ENCODE measurements around the gene TACR2. TPM values are rescaled to one million over a fixed set of nuclear protein-coding genes. Genes with fewer than 3 reads are reported as not detected.

TACR2 gene
- total and polyA plus RNA-seq, 2 of the 13 experiments (the other 11 are each of a cell fraction or from before 2014, with no cell fraction given): 0.04 TPM; not detected in 1

- TF ChIP-seq PRDM15 (CRISPR knock-in tag; IDR thresholded peaks at IDR 0.05) (no peak), NR2F6 (IDR thresholded peaks at IDR 0.05) (no peak), NR2F6 (CRISPR knock-in tag; IDR thresholded peaks at IDR 0.05) (no peak)
Measured at GRCh38 chr10:69410487-69410886, 6.2 kb downstream of the TACR2 start (continued).

DNA sequence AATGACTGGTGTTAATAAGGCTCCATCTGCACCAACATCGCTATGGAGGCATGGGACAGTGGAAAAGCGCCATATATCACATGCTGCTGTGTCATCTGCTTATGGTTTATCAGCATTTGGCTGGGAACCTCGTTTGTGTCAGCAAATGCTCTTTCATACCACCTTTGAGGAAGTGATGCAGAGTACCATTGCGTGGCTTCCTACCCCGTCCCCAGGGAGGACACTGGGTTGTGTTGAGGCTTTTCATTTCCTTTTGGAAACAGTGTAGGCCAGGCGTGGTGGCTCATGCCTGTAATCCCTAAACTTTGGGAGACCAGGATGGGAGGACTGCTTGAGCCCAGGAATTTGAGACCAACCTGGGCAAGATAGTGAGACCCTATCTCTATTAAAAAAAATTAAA is 6.8 kb downstream of the TACR2 start:
- Histone ChIP-seq H3K4me3 (replicated peaks in 1 of 3; ENCODE audit: insufficient read depth in 1 of 3, low read depth in 2 of 3, low read length in 3 of 3) (no peak overlapping the region), H3K9ac (ENCODE audit: insufficient read depth, low read depth, low read length) (no peak overlapping the region), H3K4me1 (ENCODE audit: insufficient read depth, low read length) (peaks cover 13% of the 10 kb centered on the region), H2AFZ (ENCODE audit: low read length) (no peak overlapping the region), H3K79me2 (ENCODE audit: insufficient read depth, low read length) (no peaks in the 10 kb centered on the region), H3K27ac (ENCODE audit: extremely low read length, insufficient read depth, low read length) (no peak overlapping the region), H3K4me2 (ENCODE audit: low read depth, low read length) (no peak overlapping the region), H4K20me1 (ENCODE audit: insufficient read depth, low read length) (no peaks in the 10 kb centered on the region), H3K36me3 (replicated peaks in 1 of 2; ENCODE audit: control insufficient read depth in 1 of 2, insufficient read depth in 2 of 2, low read length in 2 of 2) (no peaks in the 10 kb centered on the region), H3K9me3 (ENCODE audit: low read length) (no peaks in the 10 kb centered on the region), H3K27me3 (ENCODE audit: control insufficient read depth in 1 of 2, insufficient read depth in 2 of 2, low read length in 2 of 2) (0 out of 5 replicates have a peak, but pooled peaks cover 0 to 4% of the 10 kb centered on the region in 2 experiments)
- no peak for ATAC-seq
- TF ChIP-seq HOMEZ (CRISPR knock-in tag; IDR thresholded peaks at IDR 0.05; ENCODE audit: low read depth) (no peak), HOXA9 (CRISPR knock-in tag; IDR thresholded peaks at IDR 0.05; ENCODE audit: borderline replicate concordance) (no peak), KDM3A (CRISPR knock-in tag; IDR thresholded peaks at IDR 0.05; ENCODE audit: low read depth) (no peak), ZFX (CRISPR knock-in tag; IDR thresholded peaks at IDR 0.05; ENCODE audit: low read depth) (no peak), RFXANK (CRISPR knock-in tag; IDR thresholded peaks at IDR 0.05) (no peak), POLR2A (IDR thresholded peaks at IDR 0.05; ENCODE audit: insufficient read depth in 1 of 2, low read depth in 2 of 2, low read length in 2 of 2) (no peak), ZNF737 (CRISPR knock-in tag; IDR thresholded peaks at IDR 0.05; ENCODE audit: borderline replicate concordance) (no peak), MLLT10 (CRISPR knock-in tag; IDR thresholded peaks at IDR 0.05) (no peak), NFE2L2 (IDR thresholded peaks at IDR 0.05; ENCODE audit: low read length) (no peak), ZNF550 (CRISPR knock-in tag; IDR thresholded peaks at IDR 0.05; ENCODE audit: borderline replicate concordance) (no peak)
- POLR2A ChIA-PET: no interaction called here
- BruUV-seq (replicated peaks): no TSS peak
- no peak for DNase-seq (ENCODE audit: low spot score)
- intact Hi-C loops (cut with micrococcal nuclease; ENCODE audit: unreplicated experiment): no loop called here
- FAIRE-seq: no peak
- 50% methylated on average over 5 of the region's 6 CpGs for whole genome bisulfite sequencing (ENCODE audit: low lambda C conversion rate)
- CTCF ChIA-PET (ENCODE audit: low intra/inter-chr PET ratio, low total read pairs): interaction anchor here (3.7 kb wide), 1 partner anchor 97 kb away, joined by 56 read pairs; no protein-coding TSS in a partner anchor
- in situ Hi-C loops (cut with HindIII; ENCODE audit: extremely low pct_ligation_motif_present, low pct_unique_long_range_greater_than_20kb): loop anchor here (5.0 kb wide), 2 partner anchors 97 to 227 kb away; no protein-coding TSS in a partner anchor

Data from HepG2 (cell line).